Measurements from ENCODE around the gene LZIC.

DNA sequence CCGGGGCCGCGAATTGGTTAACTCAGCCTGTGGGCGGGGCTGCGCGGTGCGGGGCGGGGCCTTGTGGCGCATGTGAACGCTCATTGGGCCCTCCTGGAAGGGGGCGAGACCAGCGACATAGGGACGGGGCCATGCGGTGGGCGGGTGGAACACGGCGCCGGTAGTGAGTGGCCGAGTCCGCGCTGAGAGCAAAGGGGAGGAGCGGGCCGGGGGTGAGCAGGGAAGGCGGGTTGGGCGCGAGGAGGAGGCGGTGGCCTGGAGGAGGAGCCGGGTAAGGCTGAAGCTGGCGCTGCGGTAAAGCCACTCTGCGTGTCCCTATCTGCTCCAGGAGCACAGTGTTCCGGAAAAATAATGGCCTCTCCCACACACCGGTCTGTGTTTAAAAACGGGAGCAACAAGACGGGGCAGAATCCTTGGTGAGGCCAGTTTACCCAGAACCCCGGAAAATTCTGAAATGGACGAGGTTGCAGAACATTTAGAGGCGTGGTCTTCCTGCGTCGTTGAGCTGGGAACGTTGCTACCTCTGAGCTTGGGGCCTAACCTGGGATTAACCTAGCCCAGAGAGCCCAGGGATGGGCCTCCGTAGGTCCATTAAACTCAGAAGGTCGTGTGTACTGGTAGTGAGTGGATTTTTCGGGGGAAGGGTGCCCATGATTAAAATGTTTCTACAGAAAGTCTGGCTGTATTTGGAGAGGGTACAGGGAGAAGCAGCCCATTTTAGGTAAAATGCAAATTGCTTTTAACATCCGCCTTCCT lies 32.6 kb downstream of the LZIC start:
- TF ChIP-seq CTCF (IDR thresholded peaks at IDR 0.05) (peak in 1 of 7 experiments; percentile 4), POLR2A (IDR thresholded peaks at IDR 0.05) (peak; percentile 75 to 96 (median 96))

All from body of pancreas (tissue), 4 donors.